ENCODE data around the gene CBL.

Gene CBL

GRCh38 chr11:119168471-119169281 is 37.5 kb upstream of the CBL start, which contains the start of gene NLRX1 (continued):
- TF ChIP-seq, protein P1, sequence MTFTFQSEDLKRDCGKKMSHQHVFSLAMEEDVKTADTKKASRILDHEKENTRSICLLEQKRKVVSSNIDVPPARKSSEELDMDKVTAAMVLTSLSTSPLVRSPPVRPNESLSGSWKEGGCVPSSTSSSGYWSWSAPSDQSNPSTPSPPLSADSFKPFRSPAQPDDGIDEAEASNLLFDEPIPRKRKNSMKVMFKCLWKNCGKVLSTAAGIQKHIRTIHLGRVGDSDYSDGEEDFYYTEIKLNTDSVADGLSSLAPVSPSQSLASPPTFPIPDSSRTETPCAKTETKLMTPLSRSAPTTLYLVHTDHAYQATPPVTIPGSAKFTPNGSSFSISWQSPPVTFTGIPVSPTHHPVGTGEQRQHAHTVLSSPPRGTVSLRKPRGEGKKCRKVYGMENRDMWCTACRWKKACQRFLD (tag by site-specific recombination; IDR thresholded peaks at IDR 0.05), result no peak
- TF ChIP-seq ZSCAN5A (tag by site-specific recombination; IDR thresholded peaks at IDR 0.05) (no peak; the same call in 1 of the 2 replicates), ZNF221 (tag by site-specific recombination; IDR thresholded peaks at IDR 0.05; ENCODE audit: borderline replicate concordance) (no peak), ZNF404 (tag by site-specific recombination; IDR thresholded peaks at IDR 0.05) (no peak), ZSCAN30 (tag by site-specific recombination; IDR thresholded peaks at IDR 0.05) (peak; percentile 94), ZNF580 (tag by site-specific recombination; IDR thresholded peaks at IDR 0.05) (peak; percentile 95), ZNF560 (tag by site-specific recombination; IDR thresholded peaks at IDR 0.05; ENCODE audit: borderline replicate concordance) (no peak), ZNF174 (tag by site-specific recombination; IDR thresholded peaks at IDR 0.05) (no peak), ZNF658 (tag by site-specific recombination; IDR thresholded peaks at IDR 0.05) (no peak), HOXD13 (CRISPR knock-in tag; IDR thresholded peaks at IDR 0.05; ENCODE audit: borderline replicate concordance) (no peak), ZNF521 (tag by site-specific recombination; IDR thresholded peaks at IDR 0.05) (no peak), ZNF610 (tag by site-specific recombination; IDR thresholded peaks at IDR 0.05; ENCODE audit: borderline replicate concordance) (no peak), ZNF335 (tag by site-specific recombination; conservative IDR thresholded peaks at IDR 0.05) (peak; percentile 84), ZNF747 (tag by site-specific recombination; IDR thresholded peaks at IDR 0.05) (no peak), ZNF785 (tag by site-specific recombination; IDR thresholded peaks at IDR 0.05) (0 out of 2 replicates have a peak, but pooled peaks have one; percentile 61), IKZF3 (tag by site-specific recombination; IDR thresholded peaks at IDR 0.05) (no peak), BCL11A (tag by site-specific recombination; IDR thresholded peaks at IDR 0.05; ENCODE audit: low read depth) (peak; percentile 25; the same call in 1 of the 2 replicates), ZNF624 (tag by site-specific recombination; IDR thresholded peaks at IDR 0.05) (no peak), GFI1B (tag by site-specific recombination; IDR thresholded peaks at IDR 0.05) (no peak)
- TF ChIP-seq, protein P2, sequence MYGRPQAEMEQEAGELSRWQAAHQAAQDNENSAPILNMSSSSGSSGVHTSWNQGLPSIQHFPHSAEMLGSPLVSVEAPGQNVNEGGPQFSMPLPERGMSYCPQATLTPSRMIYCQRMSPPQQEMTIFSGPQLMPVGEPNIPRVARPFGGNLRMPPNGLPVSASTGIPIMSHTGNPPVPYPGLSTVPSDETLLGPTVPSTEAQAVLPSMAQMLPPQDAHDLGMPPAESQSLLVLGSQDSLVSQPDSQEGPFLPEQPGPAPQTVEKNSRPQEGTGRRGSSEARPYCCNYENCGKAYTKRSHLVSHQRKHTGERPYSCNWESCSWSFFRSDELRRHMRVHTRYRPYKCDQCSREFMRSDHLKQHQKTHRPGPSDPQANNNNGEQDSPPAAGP (tag by site-specific recombination; IDR thresholded peaks at IDR 0.05), result peak; percentile 66
- TF ChIP-seq, protein P3, sequence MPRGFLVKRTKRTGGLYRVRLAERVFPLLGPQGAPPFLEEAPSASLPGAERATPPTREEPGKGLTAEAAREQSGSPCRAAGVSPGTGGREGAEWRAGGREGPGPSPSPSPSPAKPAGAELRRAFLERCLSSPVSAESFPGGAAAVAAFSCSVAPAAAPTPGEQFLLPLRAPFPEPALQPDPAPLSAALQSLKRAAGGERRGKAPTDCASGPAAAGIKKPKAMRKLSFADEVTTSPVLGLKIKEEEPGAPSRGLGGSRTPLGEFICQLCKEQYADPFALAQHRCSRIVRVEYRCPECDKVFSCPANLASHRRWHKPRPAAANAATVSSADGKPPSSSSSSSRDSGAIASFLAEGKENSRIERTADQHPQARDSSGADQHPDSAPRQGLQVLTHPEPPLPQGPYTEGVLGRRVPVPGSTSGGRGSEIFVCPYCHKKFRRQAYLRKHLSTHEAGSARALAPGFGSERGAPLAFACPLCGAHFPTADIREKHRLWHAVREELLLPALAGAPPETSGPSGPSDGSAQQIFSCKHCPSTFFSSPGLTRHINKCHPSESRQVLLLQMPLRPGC (tag by site-specific recombination; IDR thresholded peaks at IDR 0.05), result no peak
- TF ChIP-seq, protein P4, sequence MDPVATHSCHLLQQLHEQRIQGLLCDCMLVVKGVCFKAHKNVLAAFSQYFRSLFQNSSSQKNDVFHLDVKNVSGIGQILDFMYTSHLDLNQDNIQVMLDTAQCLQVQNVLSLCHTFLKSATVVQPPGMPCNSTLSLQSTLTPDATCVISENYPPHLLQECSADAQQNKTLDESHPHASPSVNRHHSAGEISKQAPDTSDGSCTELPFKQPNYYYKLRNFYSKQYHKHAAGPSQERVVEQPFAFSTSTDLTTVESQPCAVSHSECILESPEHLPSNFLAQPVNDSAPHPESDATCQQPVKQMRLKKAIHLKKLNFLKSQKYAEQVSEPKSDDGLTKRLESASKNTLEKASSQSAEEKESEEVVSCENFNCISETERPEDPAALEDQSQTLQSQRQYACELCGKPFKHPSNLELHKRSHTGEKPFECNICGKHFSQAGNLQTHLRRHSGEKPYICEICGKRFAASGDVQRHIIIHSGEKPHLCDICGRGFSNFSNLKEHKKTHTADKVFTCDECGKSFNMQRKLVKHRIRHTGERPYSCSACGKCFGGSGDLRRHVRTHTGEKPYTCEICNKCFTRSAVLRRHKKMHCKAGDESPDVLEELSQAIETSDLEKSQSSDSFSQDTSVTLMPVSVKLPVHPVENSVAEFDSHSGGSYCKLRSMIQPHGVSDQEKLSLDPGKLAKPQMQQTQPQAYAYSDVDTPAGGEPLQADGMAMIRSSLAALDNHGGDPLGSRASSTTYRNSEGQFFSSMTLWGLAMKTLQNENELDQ (tag by site-specific recombination; IDR thresholded peaks at IDR 0.05; ENCODE audit: low read depth), result no peak
- TF ChIP-seq, protein P5, sequence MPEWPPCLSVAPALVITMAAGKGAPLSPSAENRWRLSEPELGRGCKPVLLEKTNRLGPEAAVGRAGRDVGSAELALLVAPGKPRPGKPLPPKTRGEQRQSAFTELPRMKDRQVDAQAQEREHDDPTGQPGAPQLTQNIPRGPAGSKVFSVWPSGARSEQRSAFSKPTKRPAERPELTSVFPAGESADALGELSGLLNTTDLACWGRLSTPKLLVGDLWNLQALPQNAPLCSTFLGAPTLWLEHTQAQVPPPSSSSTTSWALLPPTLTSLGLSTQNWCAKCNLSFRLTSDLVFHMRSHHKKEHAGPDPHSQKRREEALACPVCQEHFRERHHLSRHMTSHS (tag by site-specific recombination; IDR thresholded peaks at IDR 0.05), result no peak
- TF ChIP-seq, protein P6, sequence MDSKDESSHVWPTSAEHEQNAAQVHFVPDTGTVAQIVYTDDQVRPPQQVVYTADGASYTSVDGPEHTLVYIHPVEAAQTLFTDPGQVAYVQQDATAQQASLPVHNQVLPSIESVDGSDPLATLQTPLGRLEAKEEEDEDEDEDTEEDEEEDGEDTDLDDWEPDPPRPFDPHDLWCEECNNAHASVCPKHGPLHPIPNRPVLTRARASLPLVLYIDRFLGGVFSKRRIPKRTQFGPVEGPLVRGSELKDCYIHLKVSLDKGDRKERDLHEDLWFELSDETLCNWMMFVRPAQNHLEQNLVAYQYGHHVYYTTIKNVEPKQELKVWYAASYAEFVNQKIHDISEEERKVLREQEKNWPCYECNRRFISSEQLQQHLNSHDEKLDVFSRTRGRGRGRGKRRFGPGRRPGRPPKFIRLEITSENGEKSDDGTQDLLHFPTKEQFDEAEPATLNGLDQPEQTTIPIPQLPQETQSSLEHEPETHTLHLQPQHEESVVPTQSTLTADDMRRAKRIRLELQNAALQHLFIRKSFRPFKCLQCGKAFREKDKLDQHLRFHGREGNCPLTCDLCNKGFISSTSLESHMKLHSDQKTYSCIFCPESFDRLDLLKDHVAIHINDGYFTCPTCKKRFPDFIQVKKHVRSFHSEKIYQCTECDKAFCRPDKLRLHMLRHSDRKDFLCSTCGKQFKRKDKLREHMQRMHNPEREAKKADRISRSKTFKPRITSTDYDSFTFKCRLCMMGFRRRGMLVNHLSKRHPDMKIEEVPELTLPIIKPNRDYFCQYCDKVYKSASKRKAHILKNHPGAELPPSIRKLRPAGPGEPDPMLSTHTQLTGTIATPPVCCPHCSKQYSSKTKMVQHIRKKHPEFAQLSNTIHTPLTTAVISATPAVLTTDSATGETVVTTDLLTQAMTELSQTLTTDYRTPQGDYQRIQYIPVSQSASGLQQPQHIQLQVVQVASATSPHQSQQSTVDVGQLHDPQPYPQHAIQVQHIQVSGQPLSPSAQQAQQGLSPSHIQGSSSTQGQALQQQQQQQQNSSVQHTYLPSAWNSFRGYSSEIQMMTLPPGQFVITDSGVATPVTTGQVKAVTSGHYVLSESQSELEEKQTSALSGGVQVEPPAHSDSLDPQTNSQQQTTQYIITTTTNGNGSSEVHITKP (tag by site-specific recombination; IDR thresholded peaks at IDR 0.05), result 0 out of 2 replicates have a peak, but pooled peaks have one; percentile 30
- TF ChIP-seq, protein P7, sequence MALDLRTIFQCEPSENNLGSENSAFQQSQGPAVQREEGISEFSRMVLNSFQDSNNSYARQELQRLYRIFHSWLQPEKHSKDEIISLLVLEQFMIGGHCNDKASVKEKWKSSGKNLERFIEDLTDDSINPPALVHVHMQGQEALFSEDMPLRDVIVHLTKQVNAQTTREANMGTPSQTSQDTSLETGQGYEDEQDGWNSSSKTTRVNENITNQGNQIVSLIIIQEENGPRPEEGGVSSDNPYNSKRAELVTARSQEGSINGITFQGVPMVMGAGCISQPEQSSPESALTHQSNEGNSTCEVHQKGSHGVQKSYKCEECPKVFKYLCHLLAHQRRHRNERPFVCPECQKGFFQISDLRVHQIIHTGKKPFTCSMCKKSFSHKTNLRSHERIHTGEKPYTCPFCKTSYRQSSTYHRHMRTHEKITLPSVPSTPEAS (tag by site-specific recombination; IDR thresholded peaks at IDR 0.05), result 0 out of 2 replicates have a peak, but pooled peaks have one; percentile 26
